H9 (cell line): ENCODE measurements around the gene MX1. TPM values are rescaled to one million over a fixed set of nuclear protein-coding genes. Genes with fewer than 3 reads are reported as not detected.

Experiments
- DNase-seq: peaks from one replicate; pipeline ENCODE4 v3.0.0-alpha.2; 2017
- H2AFZ ChIP-seq: one replicate; pipeline ENCODE4 v1.6.1; 2013; ENCODE audit warnings: mild to moderate bottlenecking, low read length, control low read depth, moderate library complexity
- H2AK5ac ChIP-seq: 2 replicates; pipeline ENCODE4 v1.6.1; 2013; ENCODE audit warnings: low read length, control low read depth, mixed read lengths; ENCODE audit not compliant: insufficient read length
- H2BK120ac ChIP-seq: one replicate; pipeline ENCODE4 v1.6.1; 2013; ENCODE audit warnings: low read depth, mild to moderate bottlenecking, low read length, control low read depth, inconsistent platforms; ENCODE audit not compliant: poor library complexity, severe bottlenecking
- H2BK12ac ChIP-seq: 2 replicates; pipeline ENCODE4 v1.6.1; 2013; ENCODE audit warnings: low read length, control low read depth, mixed read lengths, low read depth; ENCODE audit not compliant: insufficient read length
- H2BK15ac ChIP-seq: 2 replicates; pipeline ENCODE4 v1.6.1; 2013; ENCODE audit warnings: low read depth, low read length, control low read depth
- H2BK20ac ChIP-seq: one replicate; pipeline ENCODE4 v1.6.1; 2013; ENCODE audit warnings: low read depth, mild to moderate bottlenecking, low read length, control low read depth, inconsistent platforms; ENCODE audit not compliant: poor library complexity, severe bottlenecking
- H2BK5ac ChIP-seq: 2 replicates; pipeline ENCODE4 v1.6.1; 2013; ENCODE audit warnings: low read length, control low read depth, mixed read lengths; ENCODE audit not compliant: insufficient read length
- H3K14ac ChIP-seq: 2 replicates; pipeline ENCODE4 v1.6.1; 2013; ENCODE audit warnings: low read length, control low read depth; ENCODE audit not compliant: insufficient read depth
- H3K18ac ChIP-seq: 2 replicates; pipeline ENCODE4 v1.6.1; 2013; ENCODE audit warnings: low read depth, mild to moderate bottlenecking, mixed read lengths, low read length, control low read depth; ENCODE audit not compliant: insufficient read length
- H3K23ac ChIP-seq: 2 replicates; pipeline ENCODE4 v1.6.1; 2013; ENCODE audit warnings: low read length, control low read depth, mixed read lengths, low read depth; ENCODE audit not compliant: insufficient read length
- H3K23me2 ChIP-seq: 2 replicates; pipeline ENCODE4 v1.6.1; 2013; ENCODE audit warnings: low read depth, mild to moderate bottlenecking, mixed read lengths, low read length, control low read depth; ENCODE audit not compliant: insufficient read length, poor library complexity, severe bottlenecking
- H3K27ac ChIP-seq: 2 replicates; pipeline ENCODE4 v1.5.1; 2013; ENCODE audit warnings: low read length, control low read depth, mixed read lengths, low read depth; ENCODE audit not compliant: insufficient read length
- H3K27me3 ChIP-seq: 2 replicates; pipeline ENCODE4 v1.6.1; 2013; ENCODE audit warnings: low read length, control low read depth, inconsistent platforms; ENCODE audit not compliant: insufficient read depth
- H3K4ac ChIP-seq: 2 replicates; pipeline ENCODE4 v1.6.1; 2013; ENCODE audit warnings: low read depth, mild to moderate bottlenecking, control low read depth, inconsistent platforms, low read length, moderate library complexity
- H3K4me1 ChIP-seq: 2 replicates; pipeline ENCODE4 v1.6.1; 2013; ENCODE audit warnings: low read length, control low read depth, inconsistent platforms; ENCODE audit not compliant: insufficient read depth
- H3K4me2 ChIP-seq: 2 replicates; pipeline ENCODE4 v1.6.1; 2013; ENCODE audit warnings: low read length, control low read depth, mixed read lengths; ENCODE audit not compliant: insufficient read length, insufficient read depth
- H3K56ac ChIP-seq: 2 replicates; pipeline ENCODE4 v1.6.1; 2013; ENCODE audit warnings: low read depth, mild to moderate bottlenecking, mixed read lengths, low read length, control low read depth; ENCODE audit not compliant: insufficient read length
- H3K79me1 ChIP-seq: 2 replicates; pipeline ENCODE4 v1.6.1; 2013; ENCODE audit warnings: low read depth, mild to moderate bottlenecking, moderate library complexity, low read length, control low read depth, inconsistent platforms; ENCODE audit not compliant: insufficient read depth, poor library complexity, severe bottlenecking
- H3K79me2 ChIP-seq: 2 replicates; pipeline ENCODE4 v1.6.1; 2013; ENCODE audit warnings: low read length, control low read depth, inconsistent platforms; ENCODE audit not compliant: insufficient read depth
- H3K9ac ChIP-seq: 2 replicates; pipeline ENCODE4 v1.6.1; 2013; ENCODE audit warnings: low read length, control low read depth, mixed read lengths; ENCODE audit not compliant: insufficient read length; ENCODE audit errors: extremely low read depth
- H3K9me3 ChIP-seq: one replicate; pipeline ENCODE4 v1.6.1; 2013; ENCODE audit warnings: low read depth, low read length, inconsistent platforms; ENCODE audit not compliant: control insufficient read depth
- H3T11ph ChIP-seq: one replicate; pipeline ENCODE4 v1.6.1; 2013; ENCODE audit warnings: mild to moderate bottlenecking, low read length, control low read depth, inconsistent platforms
- H4K20me1 ChIP-seq: one replicate; pipeline ENCODE4 v1.6.1; 2013; ENCODE audit not compliant: control insufficient read depth, insufficient read length, insufficient read depth
- H4K5ac ChIP-seq: 2 replicates; pipeline ENCODE4 v1.6.1; 2013; ENCODE audit warnings: low read depth, mild to moderate bottlenecking, mixed read lengths, low read length, control low read depth; ENCODE audit not compliant: insufficient read length
- H4K8ac ChIP-seq: replicated peaks from 2 replicates; pipeline ENCODE4 v1.6.1; 2013; ENCODE audit warnings: low read length, control low read depth, mixed read lengths, low read depth; ENCODE audit not compliant: insufficient read length
- H4K91ac ChIP-seq: 2 replicates; pipeline ENCODE4 v1.6.1; 2013; ENCODE audit warnings: low read depth, mild to moderate bottlenecking, moderate library complexity, mixed read lengths, low read length, control low read depth; ENCODE audit not compliant: insufficient read length
- H3K27ac Mint-ChIP-seq, 3 experiments: 2 replicates in 2 of 3; 3 replicates in 1 of 3; pipeline ENCODE4 v1.8.0; 2020 to 2021; ENCODE audit warnings: mixed read lengths in 3 of 3, mild to moderate bottlenecking in 1 of 3, moderate library complexity in 1 of 3
- H3K27me3 Mint-ChIP-seq: 2 replicates; pipeline ENCODE4 v1.8.0; 2021; ENCODE audit warnings: low read depth, mild to moderate bottlenecking, moderate library complexity, mixed read lengths
- H3K36me3 Mint-ChIP-seq, 3 experiments: 2 replicates in 2 of 3; 3 replicates in 1 of 3; pipeline ENCODE4 v1.8.0; 2020 to 2021; ENCODE audit warnings: low read depth in 3 of 3, mixed read lengths in 3 of 3; ENCODE audit not compliant: insufficient read depth in 1 of 3
- H3K4me1 Mint-ChIP-seq, 2 experiments: 2 replicates each; pipeline ENCODE4 v1.8.0; 2020; ENCODE audit warnings: mixed read lengths in 2 of 2
- H3K4me3 Mint-ChIP-seq, 2 experiments: 2 replicates in 1 of 2; 3 replicates in 1 of 2; pipeline ENCODE4 v1.8.0; 2020 to 2021; ENCODE audit warnings: mild to moderate bottlenecking in 2 of 2, mixed read lengths in 2 of 2, moderate library complexity in 1 of 2
- H3K9me3 Mint-ChIP-seq, 2 experiments: 2 replicates in 1 of 2; 3 replicates in 1 of 2; pipeline ENCODE4 v1.8.0; 2020; ENCODE audit warnings: mild to moderate bottlenecking in 2 of 2, mixed read lengths in 2 of 2, moderate library complexity in 1 of 2
- CTCF ChIP-seq: fragments of 200-600 bp; sonication (generic); conservative IDR thresholded peaks from 3 replicates; pipeline ENCODE4 v1.8.0; 2021; ENCODE audit warnings: antibody characterized with exemption, mild to moderate bottlenecking
- WGBS: extraction: QIAGEN DNeasy Blood & Tissue Kit; methylation state at CpG from one replicate; pipeline ENCODE4 v1.1.7; 2013; ENCODE audit warnings: missing lambda C conversion rate, low lambda C conversion rate, mixed read lengths; ENCODE audit not compliant: insufficient read length; ENCODE audit errors: extremely low coverage; 5-methylcytosine and 5-hydroxymethylcytosine counted together
- total RNA-seq: library from RNA; stranded (reverse); gene quantifications from 2 replicates; pipeline ENCODE4 v1.2.1, GENCODE V29; 2021

Gene MX1
- total RNA-seq, 1 experiment from 2014 or later, result 6.3 TPM

- Histone ChIP-seq H3K23me2 (peaks cover 7% of the 10 kb centered on the region), H4K5ac (no peak overlapping the region), H2BK5ac (no peak overlapping the region), H3K4me2 (no peak overlapping the region), H3K23ac (no peak overlapping the region), H2BK120ac (no peak overlapping the region), H2BK12ac (no peak overlapping the region), H2AFZ (no peak overlapping the region), H3K14ac (no peak overlapping the region), H3K4ac (no peak overlapping the region), H4K8ac (no peak overlapping the region), H3K9me3 (no peaks in the 10 kb centered on the region), H2AK5ac (no peak overlapping the region), H3K4me1 (no peaks in the 10 kb centered on the region; the same call in 1 of the 2 replicates), H3K79me2 (no peaks in the 10 kb centered on the region; the same call in 1 of the 2 replicates), H4K91ac (no peak overlapping the region), H3K18ac (no peak overlapping the region), H3K79me1 (no peaks in the 10 kb centered on the region), H3K56ac (no peak overlapping the region), H3K27me3 (peaks cover 10% of the 10 kb centered on the region; the same call in 1 of the 2 replicates), H2BK20ac (no peak overlapping the region), H3T11ph (no peak overlapping the region), H3K9ac (no peak overlapping the region), H3K27ac (no peak overlapping the region), H4K20me1 (no peaks in the 10 kb centered on the region), H2BK15ac (no peak overlapping the region)
- H3K27ac Mint-ChIP-seq, result no peak overlapping the region
- H3K27me3 Mint-ChIP-seq, result peaks cover 23% of the 10 kb centered on the region
- no peak overlapping the region for H3K4me3 Mint-ChIP-seq
- WGBS, result no CpG with 5 or more reads among the region's 7 CpGs
- H3K9me3 Mint-ChIP-seq, result no peaks in the 10 kb centered on the region
- no peak for TF ChIP-seq CTCF
- no peaks in the 10 kb centered on the region for H3K36me3 Mint-ChIP-seq
- peaks cover 43 to 45% of the 10 kb centered on the region in 2 experiments for H3K4me1 Mint-ChIP-seq
- no peak for DNase-seq
Measured at GRCh38 chr21:41501919-41502318, 75.9 kb downstream of the MX1 start.
